HCT116 (cell line): ENCODE data around the gene UMODL1. TPM values are rescaled to one million over a fixed set of nuclear protein-coding genes. Genes with fewer than 3 reads are reported as not detected.

Source experiments
- ATAC-seq: fragments of 200-7000 bp; cut with Tn5 transposase; 2 replicates; pipeline ENCODE4 v1.9.1; 2020; ENCODE audit warnings: mild to moderate bottlenecking, moderate library complexity
- BruUV-seq: library from RNA; stranded (reverse); fragments of 400-500 nt; replicated peaks from 2 replicates; lab custom pipeline; 2021; lab: Mats Ljungman, UMichigan
- CTCF ChIA-PET: fragments of 300-600 bp; sonication (Branson Sonifier 250); formaldehyde crosslinking; loops from one replicate; lab custom pipeline; 2021; ENCODE audit warnings: antibody characterized with exemption; lab: Charles Lee
- POLR2A ChIA-PET: fragments of 300-600, 350-600 bp; sonication (Branson Sonifier 250); formaldehyde crosslinking; loops from one replicate; lab custom pipeline; 2021; ENCODE audit warnings: antibody characterized with exemption; lab: Charles Lee
- RAD21 ChIA-PET, 2 experiments: fragments of 300-600 bp; sonication (Branson Sonifier 250); formaldehyde crosslinking; loops; one replicate each; lab custom pipeline; 2023; ENCODE audit warnings: low total read pairs in 2 of 2; ENCODE audit not compliant: uncharacterized antibody in 2 of 2, unreplicated experiment in 2 of 2, low non-redundant PET in 1 of 2; lab: Charles Lee
- DNase-seq: peaks from one replicate; pipeline ENCODE4 v3.0.0-alpha.2; 2010; ENCODE audit warnings: low read depth, low spot score
- H2AFZ ChIP-seq: fragments of 200-600 bp; shearing (Covaris generic), sonication (generic); 2 replicates; pipeline ENCODE4 v1.6.1; 2017; ENCODE audit warnings: low read depth, mixed run types, mixed read lengths, antibody characterized with exemption, low read length; ENCODE audit not compliant: poor library complexity, severe bottlenecking
- H3K27ac ChIP-seq: 2 replicates; pipeline ENCODE4 v1.5.1; 2012; ENCODE audit warnings: low read depth, low read length
- H3K27me3 ChIP-seq: fragments of 200-600 bp; sonication (generic); 2 replicates; pipeline ENCODE4 v1.6.1; 2016; ENCODE audit warnings: mixed run types, low read length, mixed read lengths; ENCODE audit not compliant: insufficient read depth
- H3K36me3 ChIP-seq, 2 experiments: fragments of 200-500 bp in 1 of 2; fragments of 200-600 bp in 1 of 2; sonication (Bioruptor generic) in 1 of 2; sonication (generic) in 1 of 2; 2 replicates each; pipeline versions ENCODE4 v1.5.1 to v1.6.1; 2014 to 2016; ENCODE audit warnings: low read length in 2 of 2, inconsistent platforms in 1 of 2, mixed read lengths in 1 of 2, mixed run types in 1 of 2; ENCODE audit not compliant: insufficient read depth in 2 of 2, control insufficient read depth in 1 of 2
- H3K4me1 ChIP-seq, 2 experiments: fragments of 200-600 bp in 1 of 2; sonication (generic) in 1 of 2; 2 replicates each; pipeline versions ENCODE4 v1.5.1 to v1.6.1; 2012 to 2017; ENCODE audit warnings: low read length in 2 of 2, inconsistent platforms in 1 of 2, mild to moderate bottlenecking in 1 of 2, mixed read lengths in 1 of 2, mixed run types in 1 of 2, moderate library complexity in 1 of 2; ENCODE audit not compliant: insufficient read depth in 2 of 2, control insufficient read depth in 1 of 2
- H3K4me2 ChIP-seq: fragments of 200-600 bp; sonication (generic); 2 replicates; pipeline ENCODE4 v1.6.1; 2017; ENCODE audit warnings: mixed run types, low read length, mixed read lengths
- H3K4me3 ChIP-seq, 2 experiments: fragments of 200-600 bp in 1 of 2; sonication (generic) in 1 of 2; replicated peaks in 1 of 2; 2 replicates each; pipeline ENCODE4 v1.5.1; 2011 to 2016; ENCODE audit warnings: low read length in 2 of 2, control low read depth in 1 of 2, low read depth in 1 of 2, mild to moderate bottlenecking in 1 of 2, mixed read lengths in 1 of 2, mixed run types in 1 of 2
- H3K79me2 ChIP-seq: fragments of 200-600 bp; sonication (generic); 2 replicates; pipeline ENCODE4 v1.6.1; 2017; ENCODE audit warnings: mild to moderate bottlenecking, mixed run types, low read length, moderate library complexity, mixed read lengths; ENCODE audit not compliant: insufficient read depth
- H3K9ac ChIP-seq: fragments of 200-600 bp; sonication (generic); 2 replicates; pipeline ENCODE4 v1.6.1; 2016; ENCODE audit warnings: low read length, mixed read lengths
- H3K9me2 ChIP-seq: fragments of 200-600 bp; sonication (generic), shearing (Covaris generic); 2 replicates; pipeline ENCODE4 v1.6.1; 2017; ENCODE audit warnings: mixed run types, mild to moderate bottlenecking, moderate library complexity; ENCODE audit not compliant: insufficient read depth
- H3K9me3 ChIP-seq, 2 experiments: fragments of 200-500 bp in 1 of 2; fragments of 200-600 bp in 1 of 2; sonication (Bioruptor generic) in 1 of 2; sonication (generic) in 1 of 2; 2 replicates each; pipeline ENCODE4 v1.6.1; 2014 to 2017; ENCODE audit warnings: low read length in 2 of 2, mixed read lengths in 2 of 2, inconsistent platforms in 1 of 2, low read depth in 1 of 2, mild to moderate bottlenecking in 1 of 2, mixed run types in 1 of 2, moderate library complexity in 1 of 2; ENCODE audit not compliant: control insufficient read depth in 1 of 2, insufficient read depth in 1 of 2
- H4K20me1 ChIP-seq: fragments of 200-600 bp; sonication (generic), shearing (Covaris generic); 2 replicates; pipeline ENCODE4 v1.6.1; 2017; ENCODE audit warnings: mixed run types, mild to moderate bottlenecking, moderate library complexity; ENCODE audit not compliant: insufficient read depth
- CBX3 ChIP-seq: IDR thresholded peaks from 2 replicates; pipeline ENCODE4 v1.6.1; 2012; ENCODE audit warnings: low read depth
- CEBPB ChIP-seq: IDR thresholded peaks from 2 replicates; pipeline ENCODE4 v1.6.1; 2012; ENCODE audit warnings: low read depth
- EGR1 ChIP-seq: IDR thresholded peaks from 2 replicates; pipeline ENCODE4 v1.6.1; 2012; ENCODE audit warnings: low read depth
- ELF1 ChIP-seq: IDR thresholded peaks from 2 replicates; pipeline ENCODE4 v1.6.1; 2012; ENCODE audit warnings: low read depth, borderline replicate concordance
- EZH2phosphoT487 ChIP-seq: fragments of 200-600 bp; IDR thresholded peaks from 2 replicates; pipeline ENCODE4 v1.6.1; 2018; ENCODE audit warnings: antibody characterized with exemption, borderline replicate concordance
- FOSL1 ChIP-seq: IDR thresholded peaks from 2 replicates; pipeline ENCODE4 v1.6.1; 2012; ENCODE audit warnings: low read depth
- POLR2A ChIP-seq: IDR thresholded peaks from 2 replicates; pipeline ENCODE4 v1.7.0; 2011; ENCODE audit warnings: borderline replicate concordance; ENCODE audit not compliant: insufficient read depth, insufficient read length; ENCODE audit errors: extremely low read depth
- POLR2AphosphoS5 ChIP-seq: IDR thresholded peaks from 2 replicates; pipeline ENCODE4 v1.6.1; 2011; ENCODE audit warnings: mild to moderate bottlenecking, low read depth, low read length, moderate library complexity
- RAD21 ChIP-seq: IDR thresholded peaks from 2 replicates; pipeline ENCODE4 v1.6.1; 2012; ENCODE audit warnings: low read depth, mild to moderate bottlenecking
- SP1 ChIP-seq: IDR thresholded peaks from 2 replicates; pipeline ENCODE4 v1.6.1; 2012; ENCODE audit warnings: low read depth
- SRF ChIP-seq: IDR thresholded peaks from 2 replicates; pipeline ENCODE4 v1.6.1; 2012; ENCODE audit warnings: low read depth
- YY1 ChIP-seq: IDR thresholded peaks from 2 replicates; pipeline ENCODE4 v1.6.1; 2011; ENCODE audit warnings: low read length, low read depth, moderate library complexity, mild to moderate bottlenecking; ENCODE audit not compliant: insufficient replicate concordance; ENCODE audit errors: extremely low read depth
- ZFX ChIP-seq: fragments of 450-650 bp; IDR thresholded peaks from 2 replicates; pipeline ENCODE4 v1.6.1; 2017
- ZNF274 ChIP-seq: fragments of 200-500 bp; sonication (Bioruptor generic); IDR thresholded peaks from 2 replicates; pipeline ENCODE4 v1.6.1; 2014; ENCODE audit warnings: mild to moderate bottlenecking, low read depth, low read length, inconsistent platforms
- intact Hi-C: fragments of 100-400 bp; cut with micrococcal nuclease; formaldehyde crosslinking; loops from 2 replicates; pipeline ENCODE4 v1.10.0; 2022
- total RNA-seq: library from RNA; stranded (reverse); gene quantifications from one replicate; pipeline ENCODE4 v1.2.1, GENCODE V29; 2021; ENCODE audit not compliant: unreplicated experiment
- TF ChIP-seq, protein P1 (sequence below): IDR thresholded peaks from 2 replicates; pipeline ENCODE4 v1.6.1; 2012
- TF ChIP-seq, protein P2 (sequence below), 3 experiments: fragments of 200-600 bp in 1 of 3; sonication (generic) in 1 of 3; IDR thresholded peaks in 2 of 3; conservative IDR thresholded peaks in 1 of 3; 2 replicates each; pipeline ENCODE4 v1.5.1; 2012 to 2017; ENCODE audit warnings: low read depth in 2 of 3, low read length in 2 of 3, antibody characterized with exemption in 1 of 3, borderline replicate concordance in 1 of 3, control low read depth in 1 of 3, mild to moderate bottlenecking in 1 of 3, mixed read lengths in 1 of 3, mixed run types in 1 of 3, moderate library complexity in 1 of 3; ENCODE audit not compliant: insufficient read depth in 1 of 3
- TF ChIP-seq, protein P3 (sequence below): IDR thresholded peaks from 2 replicates; pipeline ENCODE4 v1.6.1; 2012
- TF ChIP-seq, protein P4 (sequence below): IDR thresholded peaks from 2 replicates; pipeline ENCODE4 v1.6.1; 2011; ENCODE audit warnings: mild to moderate bottlenecking, low read length, moderate library complexity; ENCODE audit not compliant: insufficient replicate concordance; ENCODE audit errors: extremely low read depth

The UMODL1 gene
- total RNA-seq, 1 experiment from 2014 or later: not detected

DNA sequence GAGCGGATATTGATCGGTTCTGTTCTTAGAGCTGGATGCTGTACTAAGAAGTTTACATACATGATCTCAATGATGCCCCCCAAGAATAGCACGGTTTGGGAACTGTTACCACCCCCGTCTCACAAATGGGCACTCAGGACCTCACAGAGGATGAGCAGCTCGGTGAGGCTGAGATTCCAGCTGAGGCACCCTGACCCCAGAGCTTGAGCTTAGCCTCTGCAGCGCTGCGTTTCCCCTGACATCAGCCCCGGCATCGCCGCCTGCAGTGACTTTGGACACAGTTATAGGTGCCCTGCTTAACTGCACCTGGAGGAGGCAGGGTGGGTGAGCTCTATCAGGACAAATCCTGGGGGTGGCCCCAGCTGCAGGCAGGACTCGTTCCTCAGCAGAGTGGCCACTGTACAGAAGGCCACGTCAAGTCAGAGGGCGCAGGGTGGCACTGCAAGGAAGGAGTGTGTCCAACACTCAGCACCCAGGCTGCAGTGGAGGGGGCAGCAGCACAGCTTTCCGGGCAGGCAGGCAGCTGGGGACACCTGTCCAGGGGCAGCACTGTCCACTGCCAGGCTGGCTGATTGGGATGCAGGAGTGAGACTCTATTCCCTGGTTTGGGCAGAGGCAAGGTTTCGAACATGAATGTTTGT is 82.0 kb downstream of the UMODL1 start:
- Histone ChIP-seq H3K9me3 (no peaks in the 10 kb centered on the region), H3K27ac (no peak overlapping the region), H3K36me3 (no peaks in the 10 kb centered on the region), H3K4me2 (no peak overlapping the region), H3K9ac (no peak overlapping the region), H2AFZ (no peak overlapping the region), H3K27me3 (no peaks in the 10 kb centered on the region), H3K79me2 (no peaks in the 10 kb centered on the region), H3K9me2 (no peaks in the 10 kb centered on the region), H3K4me1 (no peaks in the 10 kb centered on the region), H3K4me3 (no peak overlapping the region), H4K20me1 (no peaks in the 10 kb centered on the region)
- DNase-seq (no peak), ATAC-seq (no peak)
- TF ChIP-seq EZH2phosphoT487: no peak
- TF ChIP-seq, protein P1, sequence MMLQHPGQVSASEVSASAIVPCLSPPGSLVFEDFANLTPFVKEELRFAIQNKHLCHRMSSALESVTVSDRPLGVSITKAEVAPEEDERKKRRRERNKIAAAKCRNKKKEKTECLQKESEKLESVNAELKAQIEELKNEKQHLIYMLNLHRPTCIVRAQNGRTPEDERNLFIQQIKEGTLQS: no peak
- TF ChIP-seq YY1: no peak
- TF ChIP-seq, protein P2, sequence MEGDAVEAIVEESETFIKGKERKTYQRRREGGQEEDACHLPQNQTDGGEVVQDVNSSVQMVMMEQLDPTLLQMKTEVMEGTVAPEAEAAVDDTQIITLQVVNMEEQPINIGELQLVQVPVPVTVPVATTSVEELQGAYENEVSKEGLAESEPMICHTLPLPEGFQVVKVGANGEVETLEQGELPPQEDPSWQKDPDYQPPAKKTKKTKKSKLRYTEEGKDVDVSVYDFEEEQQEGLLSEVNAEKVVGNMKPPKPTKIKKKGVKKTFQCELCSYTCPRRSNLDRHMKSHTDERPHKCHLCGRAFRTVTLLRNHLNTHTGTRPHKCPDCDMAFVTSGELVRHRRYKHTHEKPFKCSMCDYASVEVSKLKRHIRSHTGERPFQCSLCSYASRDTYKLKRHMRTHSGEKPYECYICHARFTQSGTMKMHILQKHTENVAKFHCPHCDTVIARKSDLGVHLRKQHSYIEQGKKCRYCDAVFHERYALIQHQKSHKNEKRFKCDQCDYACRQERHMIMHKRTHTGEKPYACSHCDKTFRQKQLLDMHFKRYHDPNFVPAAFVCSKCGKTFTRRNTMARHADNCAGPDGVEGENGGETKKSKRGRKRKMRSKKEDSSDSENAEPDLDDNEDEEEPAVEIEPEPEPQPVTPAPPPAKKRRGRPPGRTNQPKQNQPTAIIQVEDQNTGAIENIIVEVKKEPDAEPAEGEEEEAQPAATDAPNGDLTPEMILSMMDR (IDR thresholded peaks at IDR 0.05 in 2 of 3, conservative IDR thresholded peaks at IDR 0.05 in 1 of 3; ENCODE audit: borderline replicate concordance in 1 of 3, insufficient read depth in 1 of 3, low read depth in 2 of 3, low read length in 2 of 3): no peak
- no peak for TF ChIP-seq POLR2AphosphoS5
- TF ChIP-seq POLR2A: no peak
- TF ChIP-seq, protein P3, sequence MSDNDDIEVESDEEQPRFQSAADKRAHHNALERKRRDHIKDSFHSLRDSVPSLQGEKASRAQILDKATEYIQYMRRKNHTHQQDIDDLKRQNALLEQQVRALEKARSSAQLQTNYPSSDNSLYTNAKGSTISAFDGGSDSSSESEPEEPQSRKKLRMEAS: no peak
- no peak for TF ChIP-seq ZFX
- TF ChIP-seq SRF: no peak
- TF ChIP-seq, protein P4, sequence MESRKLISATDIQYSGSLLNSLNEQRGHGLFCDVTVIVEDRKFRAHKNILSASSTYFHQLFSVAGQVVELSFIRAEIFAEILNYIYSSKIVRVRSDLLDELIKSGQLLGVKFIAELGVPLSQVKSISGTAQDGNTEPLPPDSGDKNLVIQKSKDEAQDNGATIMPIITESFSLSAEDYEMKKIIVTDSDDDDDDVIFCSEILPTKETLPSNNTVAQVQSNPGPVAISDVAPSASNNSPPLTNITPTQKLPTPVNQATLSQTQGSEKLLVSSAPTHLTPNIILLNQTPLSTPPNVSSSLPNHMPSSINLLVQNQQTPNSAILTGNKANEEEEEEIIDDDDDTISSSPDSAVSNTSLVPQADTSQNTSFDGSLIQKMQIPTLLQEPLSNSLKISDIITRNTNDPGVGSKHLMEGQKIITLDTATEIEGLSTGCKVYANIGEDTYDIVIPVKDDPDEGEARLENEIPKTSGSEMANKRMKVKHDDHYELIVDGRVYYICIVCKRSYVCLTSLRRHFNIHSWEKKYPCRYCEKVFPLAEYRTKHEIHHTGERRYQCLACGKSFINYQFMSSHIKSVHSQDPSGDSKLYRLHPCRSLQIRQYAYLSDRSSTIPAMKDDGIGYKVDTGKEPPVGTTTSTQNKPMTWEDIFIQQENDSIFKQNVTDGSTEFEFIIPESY: no peak
- TF ChIP-seq CEBPB: no peak
- no peak for TF ChIP-seq EGR1
- no peak for TF ChIP-seq RAD21
- TF ChIP-seq ELF1: no peak
- no peak for TF ChIP-seq ZNF274
- TF ChIP-seq SP1: no peak
- no peak for TF ChIP-seq FOSL1
- no peak for TF ChIP-seq CBX3
- intact Hi-C loops: loop anchor here (10.0 kb wide), 1 partner anchor 382 kb away; no protein-coding TSS in a partner anchor
- POLR2A ChIA-PET: no interaction called here
- CTCF ChIA-PET: no interaction called here
- RAD21 ChIA-PET: no interaction called here
- BruUV-seq: no TSS peak
